Mesendoderm (in vitro differentiated cells): ENCODE data around the gene ABHD5.

Experiments
- DNase-seq: peaks from one replicate; pipeline ENCODE4 v3.0.0; 2013
- H2AK5ac ChIP-seq: 2 replicates; pipeline ENCODE4 v1.6.1; 2013; ENCODE audit warnings: low read length, inconsistent platforms
- H2BK120ac ChIP-seq: 2 replicates; pipeline ENCODE4 v1.6.1; 2013; ENCODE audit warnings: low read depth, mild to moderate bottlenecking, low read length, moderate library complexity, mixed read lengths
- H2BK15ac ChIP-seq: replicated peaks from 2 replicates; pipeline ENCODE4 v1.6.1; 2013; ENCODE audit warnings: low read depth, mild to moderate bottlenecking, moderate library complexity
- H2BK5ac ChIP-seq: 2 replicates; pipeline ENCODE4 v1.6.1; 2013; ENCODE audit warnings: low read length, inconsistent platforms
- H3K18ac ChIP-seq: 2 replicates; pipeline ENCODE4 v1.6.1; 2013; ENCODE audit warnings: mild to moderate bottlenecking, low read length, mixed read lengths
- H3K23ac ChIP-seq: one replicate; pipeline ENCODE4 v1.6.1; 2013; ENCODE audit warnings: low read length
- H3K27ac ChIP-seq: 2 replicates; pipeline ENCODE4 v1.5.1; 2013; ENCODE audit warnings: low read depth, mild to moderate bottlenecking, inconsistent platforms, low read length, moderate library complexity
- H3K27me3 ChIP-seq: 2 replicates; pipeline ENCODE4 v1.6.1; 2013; ENCODE audit warnings: low read length, control low read depth, mild to moderate bottlenecking, inconsistent platforms; ENCODE audit not compliant: insufficient read depth, poor library complexity
- H3K36me3 ChIP-seq: 2 replicates; pipeline ENCODE4 v1.6.1; 2013; ENCODE audit warnings: low read length, inconsistent platforms; ENCODE audit not compliant: control insufficient read depth, insufficient read depth
- H3K4ac ChIP-seq: one replicate; pipeline ENCODE4 v1.6.1; 2013; ENCODE audit warnings: low read depth, mild to moderate bottlenecking, low read length, moderate library complexity
- H3K4me1 ChIP-seq: 2 replicates; pipeline ENCODE4 v1.6.1; 2013; ENCODE audit warnings: low read depth, low read length, inconsistent platforms; ENCODE audit not compliant: control insufficient read depth
- H3K4me2 ChIP-seq: 2 replicates; pipeline ENCODE4 v1.6.1; 2013; ENCODE audit warnings: low read length
- H3K4me3 ChIP-seq: 2 replicates; pipeline ENCODE4 v1.5.1; 2013; ENCODE audit warnings: mild to moderate bottlenecking, low read length
- H3K56ac ChIP-seq: one replicate; pipeline ENCODE4 v1.6.1; 2013; ENCODE audit warnings: low read length
- H3K79me1 ChIP-seq: 2 replicates; pipeline ENCODE4 v1.6.1; 2013; ENCODE audit warnings: low read length, inconsistent platforms
- H3K79me2 ChIP-seq: 2 replicates; pipeline ENCODE4 v1.6.1; 2013; ENCODE audit warnings: mild to moderate bottlenecking, low read length; ENCODE audit not compliant: control insufficient read depth, insufficient read depth
- H3K9ac ChIP-seq: 2 replicates; pipeline ENCODE4 v1.6.1; 2013; ENCODE audit warnings: low read length, inconsistent platforms
- H4K5ac ChIP-seq: one replicate; pipeline ENCODE4 v1.6.1; 2013; ENCODE audit warnings: low read length
- H4K8ac ChIP-seq: one replicate; pipeline ENCODE4 v1.6.1; 2013; ENCODE audit warnings: low read depth, mild to moderate bottlenecking, control low read depth, low read length, moderate library complexity
- WGBS: extraction: QIAGEN DNeasy Blood & Tissue Kit; methylation state at CpG from one replicate; pipeline ENCODE4 v1.1.7; 2013; ENCODE audit warnings: low lambda C conversion rate, missing lambda C conversion rate; ENCODE audit not compliant: insufficient coverage; ENCODE audit errors: extremely low coverage; 5-methylcytosine and 5-hydroxymethylcytosine counted together

Gene ABHD5

GRCh38 chr3:43773273-43774094, 82.7 kb downstream of the ABHD5 start:
- Histone ChIP-seq H3K4me1 (peaks cover 3% of the 10 kb centered on the region), H2BK5ac (peak overlapping the region; percentile 48), H4K5ac (no peak overlapping the region), H3K27me3 (no peaks in the 10 kb centered on the region), H3K9ac (no peak overlapping the region), H2BK120ac (peak overlapping the region; percentile 40), H3K18ac (peak overlapping the region; percentile 34), H3K79me2 (no peaks in the 10 kb centered on the region), H3K36me3 (no peaks in the 10 kb centered on the region), H3K27ac (no peak overlapping the region), H3K79me1 (no peaks in the 10 kb centered on the region), H3K56ac (peak overlapping the region; percentile 66), H3K4ac (no peak overlapping the region), H3K4me3 (no peak overlapping the region), H2AK5ac (no peak overlapping the region), H3K4me2 (no peak overlapping the region), H4K8ac (no peak overlapping the region), H2BK15ac (no peak overlapping the region), H3K23ac (no peak overlapping the region)
- peak; percentile 85 for DNase-seq
- WGBS, result no CpG with 5 or more reads among the region's 10 CpGs

DNA sequence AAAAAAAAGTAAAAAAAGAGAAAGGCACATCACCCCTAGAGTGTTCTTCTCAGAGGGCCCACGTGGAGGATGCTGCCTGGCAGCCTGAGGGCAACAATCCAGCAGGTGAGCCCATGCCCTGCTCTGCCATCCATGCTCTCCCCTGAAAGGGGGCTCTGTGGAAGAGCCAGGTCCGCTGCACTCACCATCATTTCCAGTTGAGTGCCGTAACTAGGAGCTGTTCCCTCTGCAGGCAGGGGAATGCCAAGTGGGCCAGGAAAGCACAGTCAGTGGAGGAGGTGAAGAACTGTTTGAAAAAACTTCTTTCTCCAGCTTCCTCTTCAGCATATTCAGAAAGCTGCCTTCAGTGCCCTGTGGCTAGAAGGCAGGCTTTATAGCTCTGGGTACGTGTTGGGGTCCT, 84.1 kb downstream of the ABHD5 start:
- Histone ChIP-seq H2AK5ac (no peak overlapping the region), H3K4ac (no peak overlapping the region), H3K4me2 (no peak overlapping the region), H4K8ac (no peak overlapping the region), H3K27me3 (no peaks in the 10 kb centered on the region), H3K4me3 (no peak overlapping the region), H3K9ac (no peak overlapping the region), H3K56ac (no peak overlapping the region), H3K27ac (no peak overlapping the region), H3K4me1 (peaks cover 3% of the 10 kb centered on the region), H3K79me1 (no peaks in the 10 kb centered on the region), H4K5ac (no peak overlapping the region), H3K79me2 (no peaks in the 10 kb centered on the region), H3K18ac (no peak overlapping the region), H2BK15ac (no peak overlapping the region), H3K36me3 (no peaks in the 10 kb centered on the region), H2BK120ac (no peak overlapping the region), H3K23ac (no peak overlapping the region), H2BK5ac (no peak overlapping the region)
- DNase-seq, result no peak
- no CpG with 5 or more reads among the region's 4 CpGs for WGBS

DNA sequence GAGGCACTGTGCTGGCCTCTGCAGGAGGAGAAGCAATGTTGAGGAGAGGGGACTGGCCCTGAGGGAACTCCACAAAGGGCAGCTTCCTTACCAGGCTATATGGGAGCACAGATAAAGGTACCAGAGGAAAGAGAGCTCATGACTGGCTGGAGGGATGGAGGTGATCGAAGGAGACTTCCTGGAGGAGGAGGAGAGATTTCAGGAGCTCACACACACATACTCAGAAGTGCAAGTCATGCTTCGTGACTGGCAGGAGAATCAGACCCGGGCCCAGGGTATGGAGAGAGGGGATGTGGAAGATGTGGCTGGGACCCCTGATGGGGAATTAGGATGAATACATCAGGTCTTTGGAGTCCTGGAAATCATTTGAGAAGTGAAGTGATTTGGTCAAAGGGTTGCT, 85.4 kb downstream of the ABHD5 start:
- Histone ChIP-seq H3K56ac (no peak overlapping the region), H3K4ac (no peak overlapping the region), H3K27ac (no peak overlapping the region), H3K4me3 (no peak overlapping the region), H2BK15ac (no peak overlapping the region), H3K9ac (no peak overlapping the region), H2BK120ac (no peak overlapping the region), H2BK5ac (no peak overlapping the region), H3K79me1 (no peaks in the 10 kb centered on the region), H4K8ac (no peak overlapping the region), H4K5ac (no peak overlapping the region), H3K23ac (no peak overlapping the region), H3K18ac (no peak overlapping the region), H2AK5ac (no peak overlapping the region), H3K36me3 (no peaks in the 10 kb centered on the region), H3K79me2 (no peaks in the 10 kb centered on the region), H3K4me1 (peaks cover 3% of the 10 kb centered on the region), H3K27me3 (no peaks in the 10 kb centered on the region), H3K4me2 (no peak overlapping the region)
- DNase-seq, result no peak
- WGBS, result no CpG with 5 or more reads among the region's 3 CpGs

GRCh38 chr3:43779850-43780249, 89.1 kb downstream of the ABHD5 start:
- H3K56ac ChIP-seq, result no peak overlapping the region
- no peak overlapping the region for H3K4me3 ChIP-seq
- H3K27me3 ChIP-seq, result no peaks in the 10 kb centered on the region
- no peak overlapping the region for H3K4ac ChIP-seq
- no CpG with 5 or more reads among the region's 3 CpGs for WGBS
- no peak overlapping the region for H3K4me2 ChIP-seq
- H3K23ac ChIP-seq, result no peak overlapping the region
- no peak overlapping the region for H2AK5ac ChIP-seq
- peaks cover 2% of the 10 kb centered on the region for H3K4me1 ChIP-seq
- H3K9ac ChIP-seq, result no peak overlapping the region
- no peak overlapping the region for H2BK5ac ChIP-seq
- H3K79me1 ChIP-seq, result no peaks in the 10 kb centered on the region
- no peak overlapping the region for H4K5ac ChIP-seq
- DNase-seq, result no peak
- H3K18ac ChIP-seq, result no peak overlapping the region
- no peak overlapping the region for H2BK120ac ChIP-seq
- H3K27ac ChIP-seq, result no peak overlapping the region
- no peaks in the 10 kb centered on the region for H3K36me3 ChIP-seq
- H3K79me2 ChIP-seq, result no peaks in the 10 kb centered on the region
- no peak overlapping the region for H2BK15ac ChIP-seq
- no peak overlapping the region for H4K8ac ChIP-seq

- H4K8ac ChIP-seq, result no peak overlapping the region
- H3K27me3 ChIP-seq, result no peaks in the 10 kb centered on the region
- no peak overlapping the region for H3K4me3 ChIP-seq
- no peak overlapping the region for H3K4me2 ChIP-seq
- no CpG with 5 or more reads among the region's 2 CpGs for WGBS
- no peak overlapping the region for H3K4ac ChIP-seq
- no peak overlapping the region for H3K18ac ChIP-seq
- H2AK5ac ChIP-seq, result no peak overlapping the region
- DNase-seq, result no peak
- H3K9ac ChIP-seq, result no peak overlapping the region
- H3K27ac ChIP-seq, result no peak overlapping the region
- H3K23ac ChIP-seq, result no peak overlapping the region
- H3K56ac ChIP-seq, result no peak overlapping the region
- no peak overlapping the region for H2BK5ac ChIP-seq
- no peaks in the 10 kb centered on the region for H3K36me3 ChIP-seq
- no peaks in the 10 kb centered on the region for H3K79me1 ChIP-seq
- no peak overlapping the region for H2BK15ac ChIP-seq
- H3K79me2 ChIP-seq, result no peaks in the 10 kb centered on the region
- H3K4me1 ChIP-seq, result peaks cover 2% of the 10 kb centered on the region
- no peak overlapping the region for H2BK120ac ChIP-seq
- no peak overlapping the region for H4K5ac ChIP-seq
Measured at GRCh38 chr3:43782541-43782940, 91.8 kb downstream of the ABHD5 start.
